ENCODE data around the gene DLEC1. TPM values are rescaled to one million over a fixed set of nuclear protein-coding genes. Genes with fewer than 3 reads are reported as not detected.

DLEC1 gene
- total and polyA plus RNA-seq, 9 of the 15 experiments (the other 6 are each of a cell fraction or from before 2014, with no cell fraction given) = 0.07 to 0.08 TPM; not detected in 7

GRCh38 chr3:38149708-38150107 lies 110.7 kb downstream of the DLEC1 start (continued):
- TF ChIP-seq PBX2 (CRISPR knock-in tag; IDR thresholded peaks at IDR 0.05; ENCODE audit: low read depth) (no peak), PBX2 (tag; conservative IDR thresholded peaks at IDR 0.05; ENCODE audit: low read depth) (peak; percentile 47; the same call in 1 of the 2 replicates), ASH1L (IDR thresholded peaks at IDR 0.05; ENCODE audit: borderline replicate concordance, low read depth, partially characterized antibody) (no peak), GTF2E2 (tag; IDR thresholded peaks at IDR 0.05) (no peak), ARID1B (IDR thresholded peaks at IDR 0.05) (peak; percentile 86), PHF8 (IDR thresholded peaks at IDR 0.05; ENCODE audit: borderline replicate concordance, low read length) (no peak), JUN (IDR thresholded peaks at IDR 0.05; ENCODE audit: borderline replicate concordance, low read depth, low read length) (no peak), JUN (CRISPR knock-in tag; IDR thresholded peaks at IDR 0.05; ENCODE audit: borderline replicate concordance) (no peak), ARHGAP35 (IDR thresholded peaks at IDR 0.05; ENCODE audit: partially characterized antibody) (no peak), NBN (IDR thresholded peaks at IDR 0.05; ENCODE audit: low read depth) (peak; percentile 83; the same call in 1 of the 2 replicates), GATA2 (CRISPR knock-in tag; IDR thresholded peaks at IDR 0.05) (peak; percentile 85), HDAC1 (IDR thresholded peaks at IDR 0.05) (peak in 1 of 2 experiments; percentile 40; a peak in 1 of 4 replicates), NR4A1 (CRISPR knock-in tag; IDR thresholded peaks at IDR 0.05) (0 out of 2 replicates have a peak, but pooled peaks have one; percentile 31), NR4A1 (tag; IDR thresholded peaks at IDR 0.05) (no peak), RBM15 (IDR thresholded peaks at IDR 0.05; ENCODE audit: insufficient read depth, low read length) (no peak), NFIC (IDR thresholded peaks at IDR 0.05) (no peak), STAT5B (CRISPR knock-in tag; IDR thresholded peaks at IDR 0.05) (no peak), E2F3 (CRISPR knock-in tag; IDR thresholded peaks at IDR 0.05) (no peak), ZSCAN32 (CRISPR knock-in tag; IDR thresholded peaks at IDR 0.05) (no peak), ZNF165 (CRISPR knock-in tag; IDR thresholded peaks at IDR 0.05; ENCODE audit: borderline replicate concordance) (0 out of 2 replicates have a peak, but pooled peaks have one; percentile 33), ZBTB26 (CRISPR knock-in tag; IDR thresholded peaks at IDR 0.05) (peak; percentile 42; the same call in 1 of the 2 replicates), HDAC2 (IDR thresholded peaks at IDR 0.05) (peak; percentile 58; the same call in 1 of the 2 replicates), SRF (CRISPR knock-in tag; IDR thresholded peaks at IDR 0.05) (no peak), MED1 (CRISPR knock-in tag; IDR thresholded peaks at IDR 0.05; ENCODE audit: borderline replicate concordance) (no peak), STAT5A (IDR thresholded peaks at IDR 0.05; ENCODE audit: borderline replicate concordance, low read length) (no peak), TEAD1 (CRISPR knock-in tag; IDR thresholded peaks at IDR 0.05) (0 out of 4 replicates have a peak, but pooled peaks of 1 of the 2 experiments have one; percentile 27)
- TF ChIP-seq, protein P1, sequence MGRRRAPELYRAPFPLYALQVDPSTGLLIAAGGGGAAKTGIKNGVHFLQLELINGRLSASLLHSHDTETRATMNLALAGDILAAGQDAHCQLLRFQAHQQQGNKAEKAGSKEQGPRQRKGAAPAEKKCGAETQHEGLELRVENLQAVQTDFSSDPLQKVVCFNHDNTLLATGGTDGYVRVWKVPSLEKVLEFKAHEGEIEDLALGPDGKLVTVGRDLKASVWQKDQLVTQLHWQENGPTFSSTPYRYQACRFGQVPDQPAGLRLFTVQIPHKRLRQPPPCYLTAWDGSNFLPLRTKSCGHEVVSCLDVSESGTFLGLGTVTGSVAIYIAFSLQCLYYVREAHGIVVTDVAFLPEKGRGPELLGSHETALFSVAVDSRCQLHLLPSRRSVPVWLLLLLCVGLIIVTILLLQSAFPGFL (CRISPR knock-in tag; IDR thresholded peaks at IDR 0.05) = no peak
